Hematopoietic multipotent progenitor cell treated with erythropoietin and hydrocortisone succinate and interleukin-3 and kit ligand, for 8 days (in vitro differentiated cells): Measurements from ENCODE around the gene WFDC9.
"Not testable (repeated sequence)": the region's sequence is repeated elsewhere in the genome, so short reads cannot be mapped to it uniquely, and the experiment has no call there.

Source experiments
- DNase-seq: peaks from one replicate; pipeline ENCODE4 v3.0.0-alpha.2; 2015

WFDC9 gene

DNA sequence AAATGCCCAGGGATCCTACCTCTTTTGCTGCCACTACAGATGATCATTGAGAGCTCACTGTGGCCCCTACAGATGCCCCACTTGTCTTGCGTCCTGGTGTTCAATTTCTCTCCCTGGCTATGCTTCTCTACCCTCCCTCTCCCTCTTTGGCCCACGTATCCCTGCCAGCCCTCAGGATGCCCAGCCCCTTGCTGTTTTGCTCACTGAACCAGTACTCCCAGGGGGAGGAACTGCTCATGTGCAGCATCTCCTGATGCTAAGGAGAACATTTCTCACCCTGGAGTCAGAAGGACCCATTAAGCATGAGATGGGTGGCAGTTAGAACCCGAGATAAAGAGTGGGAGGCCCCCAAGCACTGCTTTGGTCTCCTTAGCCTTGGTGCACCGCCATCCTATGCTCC, at the start of gene WFDC9:
Gene WFDC9 (minus strand): TSS at position 101 of the 400 bp plus-strand sequence. CDS start 21,103 bp downstream, outside the sequence.
- DNase-seq: no peak

DNA sequence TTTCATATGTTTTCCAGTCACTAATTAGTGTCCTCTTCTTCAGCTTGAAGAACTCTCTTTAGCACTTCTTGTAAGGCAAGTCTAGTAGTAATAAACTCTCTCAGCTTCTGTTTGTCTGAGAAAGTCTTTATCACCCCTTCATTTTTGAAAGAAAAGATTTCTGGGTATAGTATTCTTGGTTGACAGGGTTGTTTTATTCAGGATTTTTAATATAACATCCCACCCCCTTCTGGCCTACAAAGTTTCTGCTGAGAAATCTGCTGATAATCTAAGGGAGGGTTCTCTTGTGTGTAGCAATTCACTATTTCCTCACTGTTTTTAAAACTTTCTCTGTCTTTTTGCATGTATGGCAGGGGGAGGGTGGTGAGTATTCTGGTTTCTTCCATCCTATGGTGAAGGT, 48.6 kb upstream of the WFDC9 start:
- no peak for DNase-seq

DNA sequence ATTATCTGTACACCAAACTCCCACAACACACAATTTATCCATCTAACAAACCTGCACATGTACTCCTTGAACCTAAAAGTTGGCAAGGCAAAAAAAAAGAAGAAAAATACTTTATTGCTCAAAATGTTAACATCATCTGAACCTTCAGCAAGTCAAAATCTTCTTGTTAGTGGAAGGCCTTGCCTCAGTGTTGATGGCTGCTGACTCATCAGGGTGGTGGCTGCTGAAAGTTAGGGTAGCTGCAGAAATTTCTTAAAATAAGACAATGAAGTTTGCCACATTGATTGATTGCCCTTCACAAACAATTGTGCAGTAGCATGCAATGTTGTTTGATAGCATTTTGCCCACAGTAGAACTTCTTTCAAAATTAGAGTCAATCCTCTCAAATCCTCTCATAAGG, 41.7 kb upstream of the WFDC9 start:
- no peak for DNase-seq

DNA sequence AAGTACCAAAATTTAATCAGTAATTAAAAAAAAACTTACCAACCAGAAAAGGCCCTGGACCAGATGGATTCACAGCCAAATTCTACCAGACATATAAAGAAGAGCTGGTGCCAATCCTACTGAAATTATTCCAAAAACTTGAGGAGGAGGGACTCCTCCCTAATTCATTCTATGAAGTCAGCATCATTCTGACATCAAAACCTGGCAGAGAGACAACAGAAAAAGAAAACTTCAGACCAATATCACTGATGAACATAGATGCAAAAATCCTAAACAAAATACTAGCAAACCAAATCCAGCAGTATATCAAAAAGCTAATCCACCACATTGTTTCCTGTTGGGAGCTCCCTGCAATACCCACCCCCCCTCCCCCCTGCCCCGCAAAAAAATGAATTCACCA, 39.1 kb upstream of the WFDC9 start, which contains the start of gene WFDC11:
Gene WFDC11 (minus strand): TSS at position 101 of the 400 bp plus-strand sequence. CDS start 19,639 bp downstream, outside the sequence.
- no peak for DNase-seq

DNA sequence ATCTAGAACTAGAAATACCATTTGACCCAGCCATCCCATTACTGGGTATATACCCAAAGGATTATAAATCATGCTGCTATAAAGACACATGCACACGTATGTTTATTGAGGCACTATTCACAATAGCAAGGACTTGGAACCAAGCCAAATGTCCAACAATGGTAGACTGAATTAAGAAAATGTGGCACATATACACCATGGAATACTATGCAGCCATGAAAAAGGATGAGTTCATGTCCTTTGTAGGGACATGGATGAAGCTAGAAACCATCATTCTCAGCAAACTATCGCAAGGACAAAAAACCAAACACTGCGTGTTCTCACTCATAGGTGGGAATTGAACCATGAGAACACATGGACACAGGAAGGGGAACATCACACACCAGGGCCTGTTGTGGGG, 26.0 kb upstream of the WFDC9 start:
- DNase-seq: not testable (repeated sequence)

DNA sequence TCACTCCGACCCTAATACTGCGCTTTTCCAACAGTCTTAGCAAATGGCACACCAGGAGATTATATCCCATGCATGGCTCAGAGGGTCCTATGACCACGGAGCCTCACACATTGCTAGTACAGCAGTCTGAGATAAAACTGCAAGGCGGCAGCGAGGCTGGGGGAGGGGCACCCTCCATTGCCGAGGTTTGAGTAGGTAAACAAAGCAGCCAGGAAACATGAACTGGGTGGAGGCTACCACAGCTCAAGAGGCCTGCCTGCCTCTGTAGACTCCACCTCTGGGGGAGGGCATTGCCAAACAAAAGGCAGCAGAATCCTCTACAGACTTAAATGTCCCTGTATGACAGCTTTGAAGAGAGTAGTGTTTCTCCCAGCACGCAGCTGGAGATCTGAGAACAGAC, 20.6 kb upstream of the WFDC9 start:
- not testable (repeated sequence) for DNase-seq

DNA sequence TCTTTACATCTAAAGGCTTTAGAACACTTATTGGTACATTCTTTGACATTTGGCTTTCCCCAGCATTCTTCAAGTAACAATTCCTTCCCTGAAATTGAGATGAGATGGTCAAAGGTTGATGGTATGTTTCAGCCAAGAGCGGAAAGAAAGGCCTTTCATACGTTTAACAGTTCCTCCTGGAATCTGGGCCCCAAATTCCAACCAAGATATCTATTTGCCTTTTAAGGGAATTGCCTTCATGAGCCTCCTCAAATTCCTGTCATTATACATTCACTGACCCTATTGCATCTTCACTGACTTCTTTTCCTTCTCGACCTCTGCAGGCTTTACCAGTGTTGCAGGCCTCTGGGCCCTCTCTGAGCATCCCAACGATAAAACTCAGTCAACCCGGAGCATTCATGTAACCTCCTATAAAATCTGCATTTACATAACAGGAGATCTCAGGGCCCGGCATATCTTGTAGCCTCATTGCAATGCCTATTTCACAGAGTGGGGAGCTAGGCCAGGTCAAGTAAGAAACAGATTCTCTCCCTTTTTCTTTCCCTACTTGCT, 18.3 kb upstream of the WFDC9 start:
- no peak for DNase-seq

DNA sequence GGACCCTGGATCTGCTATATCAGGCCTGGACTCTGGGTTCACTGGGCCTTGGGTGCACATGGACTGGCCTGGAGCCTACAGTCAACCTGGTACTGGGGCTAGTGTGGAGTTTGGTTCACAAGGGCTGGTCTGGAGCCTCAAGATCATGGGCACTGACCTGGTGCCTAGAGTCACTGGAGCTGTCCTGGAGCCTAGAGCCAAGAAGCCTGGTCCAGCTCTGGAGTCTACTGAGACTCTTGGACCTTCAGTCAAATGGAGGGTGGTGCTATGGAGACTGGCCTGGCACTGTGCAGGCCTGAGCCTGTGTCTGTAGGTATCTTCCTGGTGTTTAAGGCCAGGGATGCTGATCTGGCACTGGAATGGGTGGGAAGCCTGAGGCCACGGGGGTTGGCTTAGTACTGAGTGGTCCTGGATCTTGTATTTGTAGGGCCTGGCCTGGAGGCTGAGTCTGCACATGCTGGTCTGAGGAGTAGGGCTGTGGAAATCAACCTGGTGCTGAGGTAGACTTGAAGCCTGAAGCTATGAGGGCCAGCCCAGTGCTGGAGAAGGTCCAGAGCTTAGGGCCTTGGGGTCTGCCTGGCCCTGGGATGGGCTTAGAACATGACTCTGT, 16.5 kb upstream of the WFDC9 start:
- no peak for DNase-seq

DNA sequence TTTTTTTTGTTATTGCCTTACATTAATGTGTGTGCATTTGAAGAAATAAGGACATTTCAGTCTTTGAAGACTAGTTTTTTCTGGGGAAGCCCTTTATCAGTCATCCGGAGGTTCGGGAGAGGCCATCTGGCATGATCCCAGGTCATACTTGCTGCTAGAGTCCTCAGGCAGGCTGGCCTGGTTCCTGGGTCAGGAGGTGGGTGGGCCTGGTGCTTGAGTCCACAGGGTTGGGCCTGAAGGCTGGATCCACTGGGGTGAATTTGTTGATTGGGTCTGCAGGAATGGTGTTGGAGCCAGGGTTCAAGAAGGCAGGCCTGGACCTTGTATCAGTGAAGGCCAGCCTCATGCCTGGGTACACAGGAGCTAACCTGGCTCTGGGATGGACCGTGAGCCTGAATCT, 15.8 kb upstream of the WFDC9 start:
- no peak for DNase-seq

DNA sequence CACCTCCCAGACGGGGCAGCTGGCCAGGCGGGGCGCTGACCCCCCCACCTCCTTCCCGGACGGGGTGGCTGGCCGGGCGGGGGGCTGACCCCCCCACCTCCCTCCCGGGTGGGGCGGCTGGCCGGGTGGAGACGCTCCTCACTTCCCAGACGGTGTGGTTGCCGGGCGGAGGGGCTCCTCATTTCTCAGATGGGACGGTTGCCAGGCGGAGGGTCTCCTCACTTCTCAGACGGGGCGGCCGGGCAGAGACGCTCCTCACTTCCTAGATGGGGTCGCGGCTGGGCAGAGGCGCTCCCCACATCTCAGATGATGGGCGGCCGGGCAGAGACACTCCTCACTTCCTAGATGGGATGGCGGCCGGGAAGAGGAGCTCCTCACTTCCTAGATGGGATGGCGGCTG, 14.8 kb upstream of the WFDC9 start:
- not testable (repeated sequence) for DNase-seq

DNA sequence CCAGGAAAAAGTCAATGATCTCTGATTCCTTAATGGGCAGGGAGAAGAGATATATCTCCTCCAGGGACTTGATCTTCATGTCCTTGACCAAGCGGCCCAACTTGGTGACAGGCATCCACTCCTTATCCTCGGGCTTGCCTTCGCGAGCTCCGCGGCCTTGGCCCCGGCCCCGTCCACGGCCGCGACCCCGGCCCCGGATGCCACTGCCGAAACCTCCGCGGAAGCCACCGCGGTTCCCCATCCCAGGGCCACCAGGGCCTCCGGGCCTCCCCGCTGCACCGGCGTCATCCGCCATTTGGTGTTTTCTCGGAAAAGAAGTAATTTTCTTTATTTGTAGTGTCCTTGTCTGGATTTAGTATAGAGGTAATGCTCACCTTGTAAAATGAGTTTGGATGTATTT, 10.0 kb upstream of the WFDC9 start:
- DNase-seq: not testable (repeated sequence)

DNA sequence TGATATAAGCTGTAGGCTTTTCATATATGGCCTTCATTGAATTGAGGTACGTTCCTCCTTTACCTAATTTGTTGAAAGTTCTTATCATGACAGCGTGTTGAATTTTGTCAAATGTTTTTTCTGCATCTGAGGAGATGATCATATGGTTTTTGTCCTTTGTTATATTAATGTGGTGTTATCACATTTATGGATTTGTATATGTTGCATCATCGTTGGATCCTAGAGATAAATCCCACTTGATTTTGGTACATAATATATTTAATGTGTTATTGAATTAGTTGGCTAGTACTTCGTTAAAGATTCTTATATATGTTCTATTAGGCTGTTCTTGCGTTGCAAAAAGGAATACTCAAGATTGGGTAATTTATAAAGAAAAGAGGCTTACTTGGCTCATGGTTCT, 8.6 kb upstream of the WFDC9 start:
- DNase-seq: no peak

DNA sequence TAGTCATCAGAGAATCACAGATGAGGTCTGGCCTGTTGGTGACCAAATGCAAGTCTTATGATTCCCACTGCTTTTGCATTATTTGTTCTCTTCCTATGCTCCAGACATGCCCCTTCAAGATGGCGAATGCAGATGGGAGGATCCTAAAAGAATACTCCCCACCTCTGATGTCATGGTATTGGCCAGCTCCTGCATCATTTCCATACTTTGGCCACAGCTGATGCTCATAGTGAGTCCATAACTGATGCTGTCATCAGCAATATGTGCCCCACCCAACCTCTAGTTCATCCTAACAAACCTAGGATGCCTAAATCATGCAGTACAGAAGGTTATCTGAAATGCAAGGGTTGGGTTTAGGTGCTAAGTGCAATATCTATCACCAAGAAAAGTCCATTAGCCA, 5.4 kb upstream of the WFDC9 start:
- no peak for DNase-seq

DNA sequence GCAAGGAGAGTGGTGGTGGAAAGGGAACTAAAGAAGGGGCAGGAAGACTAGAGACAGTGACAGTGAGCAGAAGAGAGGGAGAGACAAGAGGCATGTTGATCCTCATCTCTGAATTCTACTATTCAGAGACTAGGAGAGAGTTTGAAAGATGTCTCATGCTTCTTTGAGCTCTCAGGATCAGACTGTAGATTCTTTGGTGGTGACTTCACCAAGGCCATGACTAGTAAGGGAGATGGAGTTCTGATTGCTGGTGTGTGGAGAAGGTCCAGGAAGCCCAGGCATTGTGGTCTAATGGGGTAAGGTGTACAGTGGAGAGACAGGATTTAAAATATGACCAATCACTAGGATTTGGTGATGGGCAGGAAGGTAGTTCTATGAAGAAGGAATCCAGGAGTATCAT, 713 bp downstream of the WFDC9 start:
- no peak for DNase-seq

DNA sequence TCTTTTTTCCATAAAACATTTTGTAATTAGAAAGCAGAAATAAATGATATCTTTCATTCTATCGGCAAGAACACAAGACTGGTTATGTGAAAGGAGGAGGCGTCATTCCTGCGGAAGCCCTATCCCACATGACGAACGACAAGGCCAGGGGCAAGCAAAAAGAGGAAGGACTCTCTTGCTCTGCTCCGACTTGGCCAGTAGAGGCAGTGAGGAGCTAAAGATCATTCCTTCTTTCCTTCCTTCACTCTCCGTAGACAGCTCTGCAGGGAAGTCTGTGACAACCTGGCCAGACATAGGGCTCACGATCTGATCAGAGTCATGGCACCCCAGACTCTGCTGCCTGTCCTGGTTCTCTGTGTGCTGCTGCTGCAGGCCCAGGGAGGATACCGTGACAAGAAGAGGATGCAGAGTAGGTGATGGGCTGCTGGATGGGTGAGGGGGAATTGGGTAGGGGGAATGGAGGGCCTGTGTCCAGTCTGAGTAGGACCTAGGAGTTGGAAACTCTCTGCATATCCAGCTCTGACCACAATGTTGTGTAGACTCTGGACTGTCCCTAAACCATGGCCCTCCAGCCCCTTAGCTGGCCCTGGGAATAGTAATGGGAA, 1.5 kb downstream of the WFDC9 start, which contains the start of gene WFDC10A:
Gene WFDC10A (plus strand): TSS at position 244 of the 605 bp plus-strand sequence. CDS start 75 bp downstream, at position 319.
- peak; percentile 58 for DNase-seq

DNA sequence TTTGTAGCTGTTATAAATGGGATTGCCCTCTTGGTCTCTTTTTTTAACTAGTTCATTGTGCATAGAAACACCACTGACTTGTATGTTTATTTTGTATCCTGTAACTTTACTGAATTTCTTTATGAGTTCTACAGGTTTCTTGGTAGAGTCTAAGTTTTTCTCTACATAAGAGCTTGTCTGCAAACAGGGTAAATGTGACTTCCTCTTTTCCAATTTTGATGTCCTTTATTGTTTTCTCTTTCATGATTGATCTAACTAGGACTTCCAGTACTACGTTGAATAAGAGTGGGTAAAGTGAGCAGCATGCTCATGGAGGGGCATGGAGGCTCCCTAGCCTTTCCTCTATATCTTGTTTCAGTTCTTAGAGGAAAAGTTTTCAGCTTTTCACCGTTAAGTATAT, 4.5 kb downstream of the WFDC9 start:
- DNase-seq: no peak

DNA sequence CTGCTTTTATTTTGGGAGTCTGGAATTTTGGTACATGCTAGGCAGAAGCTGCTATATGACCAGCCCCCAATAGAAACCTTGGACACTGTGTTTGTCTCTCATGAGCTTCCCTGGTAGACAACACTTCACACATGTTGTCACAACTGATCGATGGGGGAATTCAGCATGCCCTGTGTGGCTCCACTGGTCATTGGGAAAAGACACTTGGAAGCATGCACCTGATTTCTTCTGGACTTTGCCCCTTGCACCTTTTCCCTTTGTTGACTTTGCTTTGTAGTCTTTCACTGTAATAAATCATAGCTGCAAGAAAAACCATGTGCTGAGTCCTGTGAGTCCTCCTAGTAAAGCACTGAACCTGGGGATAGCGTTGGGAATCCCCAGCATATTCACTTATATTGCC, 9.5 kb downstream of the WFDC9 start:
- no peak for DNase-seq

DNA sequence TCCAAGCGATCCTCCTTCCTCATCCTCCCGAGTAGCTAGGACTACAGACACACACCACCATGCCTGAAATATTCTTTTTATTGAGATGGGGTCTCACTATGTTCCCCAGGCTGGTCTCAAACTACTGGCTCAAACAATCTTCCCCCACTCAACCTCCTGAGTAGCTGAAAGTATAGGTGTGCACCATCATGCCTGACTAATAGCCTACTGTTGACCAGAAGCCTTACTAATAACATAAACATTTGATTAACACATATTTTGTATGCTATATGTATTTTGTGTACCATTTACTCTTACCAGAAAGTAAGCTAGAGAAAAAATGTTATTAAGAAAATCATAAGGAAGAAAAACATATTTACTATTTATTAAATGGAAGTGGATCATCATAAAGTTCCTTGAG, 13.5 kb downstream of the WFDC9 start:
- DNase-seq: no peak

DNA sequence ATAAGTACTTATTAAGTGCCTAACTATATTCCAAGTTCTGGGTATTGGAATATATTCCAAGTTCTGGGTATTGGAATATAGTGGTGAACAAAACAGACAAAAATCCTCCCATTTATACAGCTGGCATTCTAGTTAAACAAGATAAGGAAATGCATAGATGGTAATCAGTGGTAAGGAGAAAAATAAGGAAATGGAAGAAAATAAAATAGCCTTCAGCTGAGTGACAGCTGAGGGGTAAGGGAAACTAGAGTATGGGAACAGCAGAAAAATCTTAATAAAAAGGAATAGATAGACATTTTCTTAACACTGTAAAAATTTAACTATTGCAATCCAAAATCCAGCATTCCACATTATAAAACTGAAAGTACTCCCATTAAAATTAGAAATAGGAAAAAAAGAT, 18.8 kb downstream of the WFDC9 start:
- no peak for DNase-seq

DNA sequence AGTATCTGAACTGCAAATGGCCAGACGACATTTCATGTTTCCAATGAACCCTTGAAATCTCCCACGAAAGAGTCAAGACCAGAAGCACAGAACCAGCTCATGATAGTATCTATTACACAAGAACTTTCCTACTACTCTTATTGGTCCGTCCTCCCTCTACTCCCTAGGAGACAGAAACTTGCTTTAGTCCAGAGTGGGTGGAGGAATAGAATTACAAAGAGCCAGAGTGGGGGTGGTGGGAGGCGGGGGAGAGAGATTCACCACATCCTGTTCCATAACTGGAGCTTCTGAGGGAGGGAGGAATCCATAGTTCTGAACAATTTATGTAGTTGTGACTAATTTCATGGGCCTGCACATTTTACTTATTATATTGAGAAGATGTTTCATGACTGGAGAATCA, 20.0 kb downstream of the WFDC9 start:
- no peak for DNase-seq

DNA sequence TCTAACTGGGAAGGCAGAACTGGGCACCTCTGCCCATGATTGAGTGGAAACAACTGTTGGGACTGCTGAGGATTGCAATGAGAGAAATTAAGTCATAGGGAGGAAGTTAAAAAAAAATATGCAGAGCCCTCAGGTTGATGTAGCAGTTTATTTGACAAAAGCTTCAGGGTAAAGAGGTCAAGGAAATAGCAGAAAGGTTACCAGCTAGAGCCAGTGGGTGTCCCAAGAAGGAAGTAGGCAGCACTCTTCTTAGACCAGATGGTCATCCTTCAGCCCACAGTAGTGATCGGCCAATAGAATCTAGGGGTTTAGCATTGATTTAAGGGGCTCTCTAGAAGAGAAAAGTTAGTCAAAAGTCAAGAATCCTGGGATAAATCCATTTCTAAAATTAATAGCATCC, 23.3 kb downstream of the WFDC9 start:
- no peak for DNase-seq

DNA sequence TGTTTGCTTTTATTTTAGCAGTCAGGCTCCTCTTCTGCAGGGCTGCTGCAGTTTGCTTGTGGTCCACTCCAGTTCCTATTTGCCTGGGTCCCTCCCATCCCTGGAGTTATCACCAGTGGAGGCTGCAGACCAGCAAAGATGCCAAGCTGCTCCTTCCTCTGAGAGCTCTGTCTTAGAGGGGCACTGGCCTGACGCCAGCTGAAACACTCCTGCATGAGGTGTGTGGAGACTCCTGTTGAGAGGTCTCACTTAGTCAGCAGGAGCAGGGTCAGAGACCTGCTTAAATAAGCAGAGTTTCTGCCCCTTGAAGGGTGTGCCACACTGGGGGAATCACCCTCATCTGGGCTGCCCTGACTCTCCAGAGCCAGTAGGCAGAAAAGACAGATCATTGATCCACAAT, 35.8 kb downstream of the WFDC9 start:
- no peak for DNase-seq

DNA sequence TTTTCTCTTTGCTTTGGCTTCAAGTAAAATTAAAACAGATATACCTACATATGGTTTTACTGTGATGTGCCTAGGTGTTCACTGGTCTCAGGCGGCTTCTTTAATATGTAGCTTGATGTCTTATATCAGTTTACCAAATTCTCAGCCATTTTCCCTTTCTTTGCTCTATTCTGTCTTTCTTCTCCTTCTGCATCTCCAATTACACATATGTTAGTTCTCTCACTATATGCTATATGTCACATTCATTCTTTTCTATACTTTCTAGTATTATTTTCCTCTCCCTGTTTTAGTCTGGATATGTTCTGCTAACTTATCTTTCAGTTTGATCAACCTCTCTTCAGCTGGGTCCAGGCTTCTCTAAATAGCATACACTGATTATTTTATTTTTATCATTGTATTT, 37.6 kb downstream of the WFDC9 start:
- no peak for DNase-seq

DNA sequence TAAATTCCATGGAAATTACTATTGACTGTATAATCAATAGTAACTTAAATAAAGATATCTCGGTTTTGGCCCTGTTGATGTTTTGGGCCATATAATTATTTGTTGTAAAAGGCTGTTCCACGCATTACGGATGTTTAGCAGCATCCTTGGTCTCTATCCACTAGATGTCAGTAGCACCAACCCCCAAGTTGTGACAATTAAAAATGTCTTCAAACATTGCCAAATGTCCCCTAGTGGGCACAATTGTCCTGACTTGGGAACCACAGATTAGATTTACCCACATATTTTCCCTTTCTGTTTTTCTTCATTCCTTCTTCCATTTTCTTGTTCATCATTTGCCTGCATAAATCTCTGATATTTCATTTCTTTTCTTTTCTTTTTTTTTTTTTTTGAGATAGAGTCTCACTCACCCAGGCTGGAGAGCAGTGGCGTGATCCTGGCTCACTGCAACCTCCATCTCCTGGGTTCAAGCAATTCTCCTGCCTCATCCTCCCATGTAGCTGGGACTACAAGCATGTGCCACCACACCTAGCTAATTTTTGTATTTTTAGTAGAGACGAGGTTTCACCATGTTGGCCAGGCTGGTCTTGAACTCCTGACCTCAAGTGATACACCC, 38.4 kb downstream of the WFDC9 start:
- peak; percentile 80 for DNase-seq
